ENCODE results near the gene SMIM33.
"Not testable (repeated sequence)": the region's sequence is repeated elsewhere in the genome, so short reads cannot be mapped to it uniquely, and the experiment has no call there.

The SMIM33 gene

DNA sequence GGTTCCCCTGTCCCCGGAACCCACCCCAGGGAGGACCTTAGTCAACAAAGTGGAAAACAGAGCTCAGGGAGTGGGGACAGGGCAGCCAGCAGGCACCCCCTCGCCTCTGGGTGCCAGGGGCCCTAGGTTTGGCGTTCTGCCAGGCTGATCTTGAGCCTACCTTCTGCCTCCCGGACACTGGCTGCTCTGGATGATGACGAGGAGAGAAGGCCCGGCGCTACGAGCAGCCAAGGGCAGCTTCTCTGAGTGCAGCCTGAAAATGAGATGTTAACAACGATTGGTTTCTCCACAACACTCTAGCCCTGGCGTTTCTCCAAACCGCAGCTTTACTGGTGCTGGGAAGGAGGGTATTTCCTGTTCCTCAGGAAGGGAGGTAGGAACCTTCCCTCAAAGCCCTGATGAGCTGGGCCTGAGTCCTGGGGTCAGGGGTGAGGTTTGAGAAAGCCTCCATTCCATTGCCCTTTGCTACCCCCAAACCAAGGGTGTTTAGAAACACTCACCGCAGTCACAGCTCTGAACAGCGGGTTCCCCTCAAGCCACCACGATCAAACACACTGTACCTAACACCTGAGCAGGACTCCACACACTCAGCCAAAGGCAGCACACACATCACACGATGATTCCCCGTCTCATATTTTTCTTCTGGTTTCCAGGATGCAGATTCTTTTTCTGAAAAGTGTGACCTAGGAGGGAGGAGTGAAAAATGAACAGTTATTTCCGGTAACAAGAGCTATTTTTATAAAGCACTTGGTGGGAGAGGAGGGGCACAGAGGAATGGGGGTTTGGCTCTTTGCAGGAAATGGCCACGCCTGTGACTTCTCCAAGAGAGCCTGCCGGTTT lies 11.5 kb downstream of the SMIM33 start, which contains the start of gene STING1:
Gene STING1 (minus strand): TSS at position 709 of the 840 bp plus-strand sequence. CDS start 1,054 bp downstream, outside the sequence.
- DNase-seq (ENCODE audit: low read depth) = peak; percentile 95

DNA sequence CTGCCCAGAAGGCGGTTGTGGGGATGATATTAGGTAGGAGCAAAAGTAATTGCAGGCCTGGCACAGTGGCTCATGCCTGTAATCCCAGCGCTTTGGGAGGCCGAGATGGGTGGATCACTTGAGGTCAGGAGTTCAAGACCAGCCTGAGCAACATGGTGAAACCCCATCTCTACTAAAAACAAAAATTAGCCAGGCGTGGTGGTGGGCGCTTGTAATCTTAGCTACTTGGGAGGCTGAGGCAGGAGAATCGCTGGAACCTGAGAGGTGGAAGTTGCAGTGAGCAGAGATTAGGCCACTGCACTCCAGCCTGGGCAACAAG lies 12.0 kb downstream of the SMIM33 start:
- not testable (repeated sequence) for DNase-seq (ENCODE audit: low read depth)

DNA sequence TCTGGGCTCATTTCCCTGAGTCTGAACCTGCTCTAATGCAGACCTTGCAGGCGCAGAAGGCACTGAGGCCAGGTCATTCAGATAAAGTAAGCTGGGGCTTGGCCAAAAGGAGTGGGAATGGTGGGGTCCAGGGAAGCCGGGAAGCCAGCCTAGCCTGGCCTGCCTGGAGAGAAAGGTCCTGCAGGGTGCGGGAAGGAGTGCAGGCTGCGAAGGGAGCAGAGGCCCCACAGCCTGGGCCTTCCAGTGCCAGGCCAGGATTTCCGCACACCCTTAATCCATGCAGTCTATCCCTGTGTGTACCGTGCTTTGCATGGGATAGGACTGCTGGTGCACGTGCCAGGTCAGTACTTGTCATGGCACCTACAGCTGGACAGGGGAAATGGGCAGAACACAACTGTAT lies 15.4 kb downstream of the SMIM33 start:
- no peak for DNase-seq (ENCODE audit: low read depth)

DNA sequence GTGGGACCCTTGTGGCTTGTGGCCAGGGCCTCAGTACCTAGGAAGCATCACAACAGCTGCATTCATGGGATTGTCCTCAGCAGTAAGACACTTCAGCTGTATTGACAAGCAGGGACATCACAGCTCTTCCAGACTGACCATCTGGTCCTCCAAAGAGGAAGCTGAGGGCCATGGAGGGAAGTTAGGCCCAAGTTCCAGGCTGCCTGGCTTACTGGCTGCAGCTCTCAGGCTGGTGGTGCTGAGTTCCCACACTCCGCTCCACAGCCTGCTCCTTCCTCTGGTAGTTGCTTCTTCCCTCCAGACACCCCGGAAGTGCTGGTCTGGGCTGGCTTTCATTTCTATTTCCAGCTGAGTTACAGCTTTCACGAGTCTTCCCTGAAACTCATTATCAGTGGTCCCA lies 17.5 kb downstream of the SMIM33 start:
- no peak for DNase-seq (ENCODE audit: low read depth)

DNA sequence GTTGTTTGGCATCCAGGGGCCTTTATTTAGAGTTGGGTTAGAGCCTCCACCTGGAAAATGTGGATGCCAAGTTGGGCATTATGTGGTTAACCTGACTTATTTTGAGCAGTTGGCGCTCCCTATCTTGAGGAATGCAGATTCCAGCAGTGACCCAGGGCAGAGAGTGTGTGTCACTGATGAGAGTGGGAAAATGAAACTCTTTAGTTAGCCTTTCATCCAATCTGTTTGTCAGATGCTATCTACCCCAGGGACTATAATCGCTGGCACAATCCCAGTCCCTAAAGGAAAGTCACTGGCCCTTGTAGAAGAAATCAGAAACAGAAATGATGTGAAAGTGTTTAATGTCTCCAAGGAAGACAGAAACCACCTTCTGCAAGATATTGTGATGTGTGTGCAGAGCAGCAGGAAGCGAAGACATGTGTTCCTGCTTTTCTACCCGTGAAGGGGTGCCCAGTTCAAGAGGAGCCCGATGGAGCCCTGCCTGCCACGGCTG lies 21.9 kb downstream of the SMIM33 start:
- DNase-seq (ENCODE audit: low read depth) = no peak

DNA sequence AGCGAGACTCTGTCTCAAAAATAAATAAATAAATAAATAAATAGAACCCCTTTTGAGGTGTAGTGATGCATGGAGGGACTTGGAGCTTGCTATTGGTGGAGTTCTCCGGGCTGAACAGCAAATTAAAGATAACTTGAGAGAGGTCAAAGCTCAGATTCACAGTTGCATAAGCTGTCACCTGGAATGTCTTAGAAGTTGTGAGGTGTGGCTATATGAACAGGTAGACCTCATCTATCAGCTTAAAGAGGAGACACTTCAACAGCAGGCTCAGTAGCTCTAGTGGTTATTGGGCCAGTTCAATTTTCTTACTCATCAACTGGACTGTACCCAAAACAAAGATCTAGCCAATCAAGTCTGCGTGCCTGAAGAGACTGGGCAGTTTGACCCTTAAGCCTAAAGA lies 23.5 kb downstream of the SMIM33 start:
- no peak for DNase-seq (ENCODE audit: low read depth)

DNA sequence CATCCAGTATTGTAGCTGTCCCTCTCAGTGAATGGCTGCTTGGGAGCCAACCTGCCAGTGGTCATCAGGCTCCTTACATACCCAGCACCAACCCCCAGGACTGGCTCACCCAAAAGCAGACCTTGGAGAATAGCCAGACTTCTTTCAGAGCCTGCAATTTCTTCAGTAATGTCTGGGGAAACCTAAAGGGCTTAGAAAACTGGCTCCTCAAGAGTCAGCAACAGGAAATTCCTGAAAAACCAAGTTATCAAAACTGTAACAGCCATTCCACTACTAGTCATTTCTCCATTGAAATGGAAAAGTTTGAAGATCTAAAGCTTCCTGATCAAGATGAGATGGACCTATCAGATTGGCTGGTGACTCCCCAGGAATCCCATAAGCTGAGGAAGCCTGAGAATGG lies 24.0 kb downstream of the SMIM33 start:
- no peak for DNase-seq (ENCODE audit: low read depth)

DNA sequence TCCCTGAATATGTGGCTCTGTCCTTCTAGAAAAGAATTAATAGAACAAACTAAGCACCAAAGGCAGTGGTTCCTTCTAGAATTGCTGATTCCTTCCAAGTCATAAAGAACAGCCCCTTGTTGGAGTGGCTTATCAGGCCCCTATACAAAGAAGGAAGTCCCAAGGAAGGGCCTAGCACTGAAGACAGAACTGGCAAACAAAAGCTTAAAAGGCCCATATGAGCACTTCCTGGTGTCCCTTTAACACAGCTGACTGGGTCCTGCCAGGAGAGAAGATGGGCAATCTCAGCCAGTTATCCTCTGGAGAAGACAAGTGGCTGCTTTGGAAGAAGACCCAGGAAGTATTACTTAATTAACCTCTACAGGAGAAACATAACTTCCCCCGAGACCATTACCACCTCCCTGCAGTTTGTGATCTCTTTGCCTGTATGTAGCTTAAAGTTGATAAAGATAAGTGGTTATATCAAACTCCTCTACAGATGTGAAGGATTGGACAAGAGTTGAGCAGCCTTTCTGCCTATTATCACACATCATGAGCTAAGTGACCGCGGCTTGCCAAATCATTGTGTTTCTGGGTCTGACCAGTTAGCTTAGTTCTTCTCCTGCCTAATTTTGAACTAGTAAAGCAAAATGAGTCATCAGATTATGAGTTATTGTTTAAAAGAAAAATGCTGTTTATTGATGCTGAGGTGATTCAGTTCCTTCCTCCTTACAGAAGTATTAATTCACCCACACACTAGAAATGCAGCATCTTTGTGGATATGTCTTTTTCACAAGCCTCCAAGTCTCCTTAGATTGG lies 25.0 kb downstream of the SMIM33 start:
- DNase-seq (ENCODE audit: low read depth) = peak; percentile 56

GRCh38 chr5:139501381-139501780 lies 30.6 kb downstream of the SMIM33 start:
- no peak for DNase-seq (ENCODE audit: low read depth)

- DNase-seq (ENCODE audit: low read depth) = not testable (repeated sequence)
These were observed 32.4 kb downstream of the SMIM33 start for GRCh38 chr5:139503036-139503817.

DNA sequence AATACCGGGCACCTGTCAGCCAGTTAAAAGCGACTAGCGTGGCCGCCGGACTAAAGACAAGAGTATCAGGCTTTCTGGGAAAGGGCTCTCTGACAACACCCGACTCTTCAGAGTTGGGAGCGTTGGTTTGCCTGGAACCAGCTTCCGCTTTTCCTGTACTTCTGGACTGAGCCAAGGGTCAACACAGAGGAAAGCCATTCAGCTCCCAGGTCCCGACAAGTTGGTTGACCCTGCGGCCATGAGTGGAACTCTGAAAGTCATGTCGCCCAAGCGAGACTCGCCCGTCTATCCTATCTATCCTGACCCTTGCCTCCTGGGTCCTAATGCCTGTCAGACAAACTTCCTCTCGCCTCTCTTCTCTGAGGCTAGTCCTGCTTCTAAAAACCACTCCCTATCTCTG lies 33.1 kb downstream of the SMIM33 start:
- DNase-seq (ENCODE audit: low read depth) = not testable (repeated sequence)

GRCh38 chr5:139504722-139505121 lies 33.9 kb downstream of the SMIM33 start:
- DNase-seq (ENCODE audit: low read depth) = not testable (repeated sequence)

DNA sequence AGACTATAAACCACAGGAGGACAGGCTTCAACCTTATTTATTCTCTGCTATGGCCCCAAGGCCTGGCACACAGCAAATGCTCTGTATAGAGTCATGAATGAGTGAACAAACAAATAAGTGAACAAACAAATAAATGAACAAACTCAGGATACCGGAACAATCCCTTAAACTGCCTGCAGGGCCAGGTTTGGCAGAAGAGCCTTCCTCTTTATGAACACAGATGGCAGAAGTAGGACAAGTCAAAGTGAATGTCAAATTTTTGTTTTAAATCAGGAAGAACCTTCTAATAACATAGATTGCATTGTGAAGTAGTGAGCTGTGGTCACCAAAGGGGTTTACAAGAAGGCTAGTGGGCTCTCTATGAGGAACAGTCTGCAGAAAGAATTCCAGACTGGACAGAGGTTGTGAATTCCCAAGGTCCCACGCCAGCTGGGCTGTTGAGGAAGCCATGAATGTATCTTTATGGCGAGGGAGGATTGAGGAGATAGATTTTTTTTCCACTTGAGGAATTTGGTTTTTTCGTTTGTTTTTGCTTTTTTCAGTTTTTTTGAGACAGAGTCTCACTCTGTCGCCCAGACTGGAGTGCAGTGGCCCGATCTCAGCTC lies 42.1 kb downstream of the SMIM33 start:
- no peak for DNase-seq (ENCODE audit: low read depth)

DNA sequence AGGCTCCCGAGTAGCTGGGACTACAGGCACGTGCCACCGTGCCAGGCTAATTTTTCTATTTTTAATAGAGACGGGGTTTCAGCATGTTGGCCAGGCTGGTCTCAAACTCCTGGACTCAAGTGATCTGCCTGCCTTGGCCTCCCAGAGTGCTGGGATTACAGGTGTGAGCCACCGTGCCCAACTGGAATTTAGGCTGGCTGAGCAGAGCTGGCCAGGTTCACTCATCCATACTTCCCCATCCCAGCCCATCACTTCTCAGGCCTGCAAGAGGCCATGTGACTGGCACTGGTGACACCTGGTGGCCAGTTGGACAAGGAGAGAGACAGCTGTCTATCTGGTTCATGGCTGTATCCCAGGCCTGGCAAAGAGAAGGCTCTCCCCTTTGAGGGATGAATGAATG lies 42.6 kb downstream of the SMIM33 start:
- DNase-seq (ENCODE audit: low read depth) = peak; percentile 44

DNA sequence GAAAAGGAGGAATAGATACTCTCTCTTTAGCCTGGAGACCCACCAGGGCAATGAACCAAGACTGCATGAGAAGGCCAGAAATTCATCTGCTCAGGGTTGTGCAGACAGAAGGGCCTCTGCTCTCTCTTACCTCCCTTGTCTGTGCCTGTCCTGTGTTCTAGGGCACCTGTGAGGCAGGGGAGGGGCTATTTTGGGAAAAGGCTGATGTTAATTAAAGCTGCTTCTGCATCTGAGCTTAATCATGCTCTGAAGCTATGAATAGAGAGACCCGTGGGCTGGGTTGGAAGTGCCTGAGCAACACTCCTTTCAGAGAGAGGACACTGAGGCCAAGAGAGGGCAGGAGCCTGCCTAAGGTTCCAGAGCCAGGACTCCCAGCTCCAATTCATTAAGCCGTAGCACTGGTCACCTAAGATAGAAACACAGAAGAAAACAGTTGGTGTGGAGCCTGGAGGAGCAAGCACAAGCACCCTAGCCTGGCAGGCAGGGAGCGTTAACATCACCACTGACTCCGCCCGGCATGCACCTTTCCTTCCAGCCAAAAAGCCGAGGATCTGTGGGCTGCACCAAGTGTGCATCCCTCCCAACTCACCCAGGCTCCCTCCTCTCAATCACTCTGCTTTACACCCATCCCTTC lies 43.2 kb downstream of the SMIM33 start:
- DNase-seq (ENCODE audit: low read depth) = no peak

GRCh38 chr5:139514486-139514856 lies 43.7 kb downstream of the SMIM33 start:
- DNase-seq (ENCODE audit: low read depth) = no peak

GRCh38 chr5:139517683-139518564 lies 47.1 kb downstream of the SMIM33 start:
- DNase-seq (ENCODE audit: low read depth) = peak; percentile 44

All from HS-5 (cell line).